HS-5 (cell line): Measurements from ENCODE around the gene UBE2N.
A peak's percentile ranks its signal among the peaks of the same experiment; 100 is the strongest.
"Not testable (repeated sequence)": the region's sequence is repeated elsewhere in the genome, so short reads cannot be mapped to it uniquely, and the experiment has no call there.

Experiments used
- DNase-seq: peaks from one replicate; pipeline ENCODE4 v3.0.0-alpha.2; 2012; ENCODE audit warnings: low read depth

UBE2N gene

GRCh38 chr12:93443576-93443975 is 1.8 kb upstream of the UBE2N start:
- no peak for DNase-seq

GRCh38 chr12:93442411-93443340 is 929 bp upstream of the UBE2N start:
- no peak for DNase-seq

GRCh38 chr12:93441081-93441616 is 598 bp downstream of the UBE2N start:
- DNase-seq = no peak

GRCh38 chr12:93440043-93440835 is 1.5 kb downstream of the UBE2N start:
- DNase-seq = no peak

GRCh38 chr12:93438266-93439050 is 3.3 kb downstream of the UBE2N start:
- DNase-seq = no peak

GRCh38 chr12:93434256-93434865 is 7.4 kb downstream of the UBE2N start:
- DNase-seq = no peak

- not testable (repeated sequence) for DNase-seq
Measured at GRCh38 chr12:93432031-93432430, 9.7 kb downstream of the UBE2N start.

GRCh38 chr12:93430280-93430679 is 11.5 kb downstream of the UBE2N start:
- no peak for DNase-seq

- DNase-seq = no peak
Measured at GRCh38 chr12:93429852-93430251, 11.9 kb downstream of the UBE2N start.

GRCh38 chr12:93429448-93429847 is 12.3 kb downstream of the UBE2N start:
- no peak for DNase-seq

- DNase-seq = no peak
Measured at GRCh38 chr12:93427779-93428564, 13.8 kb downstream of the UBE2N start.

GRCh38 chr12:93426412-93426805 is 15.3 kb downstream of the UBE2N start:
- DNase-seq = no peak

- no peak for DNase-seq
Measured at GRCh38 chr12:93425736-93426411, 15.9 kb downstream of the UBE2N start.

- no peak for DNase-seq
Measured at GRCh38 chr12:93422050-93422449, 19.7 kb downstream of the UBE2N start.

GRCh38 chr12:93419388-93420034 is 22.2 kb downstream of the UBE2N start:
- DNase-seq = peak; percentile 22

- no peak for DNase-seq
Measured at GRCh38 chr12:93417967-93418480, 23.7 kb downstream of the UBE2N start.

GRCh38 chr12:93415723-93416464 is 25.9 kb downstream of the UBE2N start:
- DNase-seq = no peak

GRCh38 chr12:93413064-93413463 is 28.7 kb downstream of the UBE2N start:
- DNase-seq = no peak

- DNase-seq = not testable (repeated sequence)
Measured at GRCh38 chr12:93412396-93412795, 29.4 kb downstream of the UBE2N start.
